ENCODE data around the gene GCH1.
"Not testable (repeated sequence)": the region's sequence is repeated elsewhere in the genome, so short reads cannot be mapped to it uniquely, and the experiment has no call there.

The GCH1 gene

GRCh38 chr14:54817506-54817905 is 85.1 kb downstream of the GCH1 start:
- DNase-seq = no peak

- no peak for DNase-seq
Observed at GRCh38 chr14:54816450-54816849, 86.2 kb downstream of the GCH1 start.

- no peak for DNase-seq
Observed at GRCh38 chr14:54815515-54815914, 87.1 kb downstream of the GCH1 start.

GRCh38 chr14:54815016-54815415 is 87.6 kb downstream of the GCH1 start:
- no peak for DNase-seq

- no peak for DNase-seq
Observed at GRCh38 chr14:54814076-54814475, 88.5 kb downstream of the GCH1 start.

- no peak for DNase-seq
Observed at GRCh38 chr14:54813081-54813480, 89.5 kb downstream of the GCH1 start.

GRCh38 chr14:54812617-54813016 is 90.0 kb downstream of the GCH1 start:
- DNase-seq = no peak

- DNase-seq = no peak
Observed at GRCh38 chr14:54809767-54810166, 92.9 kb downstream of the GCH1 start.

- no peak for DNase-seq
Observed at GRCh38 chr14:54808326-54809161, 94.1 kb downstream of the GCH1 start.

- no peak for DNase-seq
Observed at GRCh38 chr14:54807881-54808280, 94.7 kb downstream of the GCH1 start.

GRCh38 chr14:54807428-54807827 is 95.2 kb downstream of the GCH1 start:
- no peak for DNase-seq

GRCh38 chr14:54806616-54807015 is 96.0 kb downstream of the GCH1 start:
- no peak for DNase-seq

- DNase-seq = peak; percentile 58 to 81
Observed at GRCh38 chr14:54805445-54806322, 96.9 kb downstream of the GCH1 start.

- no peak for DNase-seq
Observed at GRCh38 chr14:54805070-54805444, 97.6 kb downstream of the GCH1 start.

GRCh38 chr14:54804538-54805041 is 98.0 kb downstream of the GCH1 start:
- DNase-seq = no peak

GRCh38 chr14:54803926-54804537 is 98.6 kb downstream of the GCH1 start:
- DNase-seq = no peak

GRCh38 chr14:54803396-54803795 is 99.2 kb downstream of the GCH1 start:
- DNase-seq = no peak

GRCh38 chr14:54801482-54801881 is 101.1 kb downstream of the GCH1 start:
- not testable (repeated sequence) for DNase-seq

GRCh38 chr14:54798465-54799124 is 104.0 kb downstream of the GCH1 start:
- DNase-seq = no peak

- DNase-seq = no peak
Observed at GRCh38 chr14:54797986-54798385, 104.6 kb downstream of the GCH1 start.

GRCh38 chr14:54797556-54797955 is 105.1 kb downstream of the GCH1 start:
- no peak for DNase-seq

GRCh38 chr14:54796961-54797360 is 105.7 kb downstream of the GCH1 start:
- no peak for DNase-seq

GRCh38 chr14:54794796-54795195 is 107.8 kb downstream of the GCH1 start:
- no peak for DNase-seq

All from bone marrow (tissue), 2 donors.